HepG2 (cell line): ENCODE data around the gene PPFIA2.

Experiments used
- MED8 ChIP-seq: sonication (generic); formaldehyde crosslinking; IDR thresholded peaks from 2 replicates; pipeline ENCODE4 v1.8.1; 2023; ENCODE audit warnings: mild to moderate bottlenecking, missing genetic modification reagents; ENCODE audit not compliant: insufficient replicate concordance
- TSC22D2 ChIP-seq: sonication (generic); formaldehyde crosslinking; IDR thresholded peaks from 2 replicates; pipeline ENCODE4 v1.5.1; 2020; ENCODE audit warnings: missing genetic modification reagents, mild to moderate bottlenecking, borderline replicate concordance
- ZNF644 ChIP-seq: IDR thresholded peaks from 2 replicates; pipeline ENCODE4 v1.6.1; 2016; ENCODE audit warnings: low read depth
- ZSCAN31 ChIP-seq: sonication (generic); formaldehyde crosslinking; IDR thresholded peaks from 2 replicates; pipeline ENCODE4 v1.5.0; 2020; ENCODE audit warnings: low read depth, mild to moderate bottlenecking, missing genetic modification reagents
- TF ChIP-seq, protein P1 (sequence below): sonication (generic); formaldehyde crosslinking; IDR thresholded peaks from 2 replicates; pipeline ENCODE4 v1.5.0; 2020; ENCODE audit warnings: missing genetic modification reagents, mild to moderate bottlenecking, borderline replicate concordance
- TF ChIP-seq, protein P2 (sequence below): sonication (generic); formaldehyde crosslinking; IDR thresholded peaks from 2 replicates; pipeline ENCODE4 v1.8.1; 2023; ENCODE audit warnings: mild to moderate bottlenecking, moderate library complexity, missing genetic modification reagents
- TF ChIP-seq, protein P3 (sequence below): sonication (generic); formaldehyde crosslinking; IDR thresholded peaks from 2 replicates; pipeline ENCODE4 v1.5.1; 2020; ENCODE audit warnings: mild to moderate bottlenecking, missing genetic modification reagents
- TF ChIP-seq, protein P4 (sequence below): IDR thresholded peaks from 2 replicates; pipeline ENCODE4 v1.6.1; 2016; ENCODE audit warnings: low read depth

DNA sequence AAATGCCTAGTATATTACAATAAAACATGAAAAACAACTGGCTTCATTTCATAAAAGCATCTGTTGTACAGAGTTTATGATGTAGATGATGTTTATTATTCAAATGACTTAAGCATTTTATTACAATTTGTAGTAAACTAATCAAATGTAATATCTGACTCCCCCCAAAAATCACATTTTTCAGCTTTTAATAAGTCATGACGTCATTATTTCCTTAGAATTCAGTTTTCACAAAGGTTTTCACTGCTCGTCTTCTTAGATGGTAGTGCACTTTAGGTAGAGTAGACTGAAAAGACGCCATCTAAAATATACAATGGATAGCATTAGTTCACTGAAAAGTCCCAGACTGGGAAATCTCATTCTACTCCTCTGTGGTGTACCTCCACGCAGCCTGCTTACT is 499.8 kb downstream of the PPFIA2 start:
- TF ChIP-seq, protein P1, sequence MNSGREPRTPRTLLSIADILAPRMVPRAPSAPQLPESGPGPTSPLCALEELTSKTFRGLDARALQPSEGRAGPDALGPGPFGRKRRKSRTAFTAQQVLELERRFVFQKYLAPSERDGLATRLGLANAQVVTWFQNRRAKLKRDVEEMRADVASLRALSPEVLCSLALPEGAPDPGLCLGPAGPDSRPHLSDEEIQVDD = no peak
- no peak for TF ChIP-seq ZNF644 (CRISPR knock-in tag)
- TF ChIP-seq, protein P2, sequence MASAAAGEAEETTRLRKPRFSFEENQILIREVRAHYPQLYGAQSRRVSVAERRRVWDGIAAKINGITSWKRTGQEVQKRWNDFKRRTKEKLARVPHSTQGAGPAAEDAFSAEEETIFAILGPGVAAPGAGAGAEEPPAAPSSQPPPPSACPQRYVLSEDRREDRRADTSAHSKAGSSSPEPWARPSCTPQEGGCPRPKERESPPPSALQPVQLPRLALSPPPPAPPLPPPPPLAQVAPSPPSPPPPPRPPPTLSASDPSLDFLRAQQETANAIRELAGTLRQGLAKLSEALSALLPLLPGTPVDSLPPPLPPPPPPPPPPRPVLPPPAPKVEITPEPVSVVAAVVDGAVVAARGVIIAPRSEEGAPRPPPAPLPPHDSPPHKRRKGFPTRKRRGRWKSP (CRISPR knock-in tag) = no peak
- TF ChIP-seq, protein P3, sequence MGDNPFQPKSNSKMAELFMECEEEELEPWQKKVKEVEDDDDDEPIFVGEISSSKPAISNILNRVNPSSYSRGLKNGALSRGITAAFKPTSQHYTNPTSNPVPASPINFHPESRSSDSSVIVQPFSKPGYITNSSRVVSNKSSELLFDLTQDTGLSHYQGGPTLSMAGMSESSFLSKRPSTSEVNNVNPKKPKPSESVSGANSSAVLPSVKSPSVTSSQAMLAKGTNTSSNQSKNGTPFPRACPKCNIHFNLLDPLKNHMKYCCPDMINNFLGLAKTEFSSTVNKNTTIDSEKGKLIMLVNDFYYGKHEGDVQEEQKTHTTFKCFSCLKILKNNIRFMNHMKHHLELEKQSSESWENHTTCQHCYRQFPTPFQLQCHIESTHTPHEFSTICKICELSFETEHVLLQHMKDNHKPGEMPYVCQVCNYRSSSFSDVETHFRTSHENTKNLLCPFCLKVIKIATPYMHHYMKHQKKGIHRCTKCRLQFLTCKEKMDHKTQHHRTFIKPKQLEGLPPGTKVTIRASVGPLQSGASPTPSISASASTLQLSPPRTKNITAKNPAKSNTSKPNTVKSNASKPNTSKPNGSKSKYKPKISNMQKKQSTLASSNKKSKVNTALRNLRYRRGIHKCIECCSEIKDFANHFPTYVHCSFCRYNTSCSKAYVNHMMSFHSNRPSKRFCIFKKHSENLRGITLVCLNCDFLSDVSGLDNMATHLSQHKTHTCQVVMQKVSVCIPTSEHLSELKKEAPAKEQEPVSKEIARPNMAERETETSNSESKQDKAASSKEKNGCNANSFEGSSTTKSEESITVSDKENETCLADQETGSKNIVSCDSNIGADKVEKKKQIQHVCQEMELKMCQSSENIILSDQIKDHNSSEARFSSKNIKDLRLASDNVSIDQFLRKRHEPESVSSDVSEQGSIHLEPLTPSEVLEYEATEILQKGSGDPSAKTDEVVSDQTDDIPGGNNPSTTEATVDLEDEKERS (CRISPR knock-in tag) = no peak
- TF ChIP-seq ZSCAN31 (CRISPR knock-in tag) = no peak
- TF ChIP-seq, protein P4, sequence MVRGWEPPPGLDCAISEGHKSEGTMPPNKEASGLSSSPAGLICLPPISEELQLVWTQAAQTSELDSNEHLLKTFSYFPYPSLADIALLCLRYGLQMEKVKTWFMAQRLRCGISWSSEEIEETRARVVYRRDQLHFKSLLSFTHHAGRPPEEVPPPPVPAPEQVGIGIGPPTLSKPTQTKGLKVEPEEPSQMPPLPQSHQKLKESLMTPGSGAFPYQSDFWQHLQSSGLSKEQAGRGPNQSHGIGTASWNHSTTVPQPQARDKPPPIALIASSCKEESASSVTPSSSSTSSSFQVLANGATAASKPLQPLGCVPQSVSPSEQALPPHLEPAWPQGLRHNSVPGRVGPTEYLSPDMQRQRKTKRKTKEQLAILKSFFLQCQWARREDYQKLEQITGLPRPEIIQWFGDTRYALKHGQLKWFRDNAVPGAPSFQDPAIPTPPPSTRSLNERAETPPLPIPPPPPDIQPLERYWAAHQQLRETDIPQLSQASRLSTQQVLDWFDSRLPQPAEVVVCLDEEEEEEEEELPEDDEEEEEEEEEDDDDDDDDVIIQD = no peak
- no peak for TF ChIP-seq TSC22D2 (CRISPR knock-in tag)
- TF ChIP-seq MED8 (CRISPR knock-in tag) = no peak
